CD4-positive, alpha-beta T cell (primary cell): Measurements from ENCODE around the gene MTHFS. TPM values are rescaled to one million over a fixed set of nuclear protein-coding genes. Genes with fewer than 3 reads are reported as not detected.

Source experiments
- ATAC-seq: fragments of 200-7000 bp; cut with Tn5 transposase; one replicate; pipeline ENCODE4 v1.10.0; 2022; ENCODE audit warnings: mild to moderate bottlenecking; ENCODE audit not compliant: poor library complexity
- CTCF ChIA-PET: fragments of 350-600 bp; sonication (Branson Sonifier 250); formaldehyde crosslinking; loops from one replicate; lab custom pipeline; 2021; ENCODE audit warnings: antibody characterized with exemption, inconsistent platforms; lab: Charles Lee
- POLR2A ChIA-PET: fragments of 350-600 bp; sonication (Branson Sonifier 250); formaldehyde crosslinking; loops from one replicate; lab custom pipeline; 2021; ENCODE audit warnings: antibody characterized with exemption, inconsistent platforms; lab: Charles Lee
- DNase-seq, 14 experiments: peaks; one replicate each; pipeline ENCODE4 v3.0.0-alpha.2; 2013 to 2020; ENCODE audit warnings: mixed read lengths in 2 of 14
- H3K27ac ChIP-seq, 2 donors: one replicate each; pipeline versions ENCODE4 v1.5.1 to v1.7.0; 2013; ENCODE audit warnings: low read length in 2 of 2, low read depth in 1 of 2, mild to moderate bottlenecking in 1 of 2
- H3K27me3 ChIP-seq, 2 experiments: 1 replicate in 1 of 2; 2 replicates in 1 of 2; pipeline versions ENCODE4 v1.6.1 to v1.7.0; 2013; ENCODE audit warnings: low read length in 2 of 2, control low read depth in 1 of 2, mild to moderate bottlenecking in 1 of 2, moderate library complexity in 1 of 2; ENCODE audit not compliant: insufficient read depth in 2 of 2, control insufficient read depth in 1 of 2
- H3K36me3 ChIP-seq: one replicate; pipeline ENCODE4 v1.6.1; 2013; ENCODE audit warnings: low read length, control low read depth; ENCODE audit not compliant: insufficient read depth
- H3K4me1 ChIP-seq: one replicate; pipeline ENCODE4 v1.6.1; 2013; ENCODE audit warnings: low read length, control low read depth; ENCODE audit not compliant: insufficient read depth
- H3K4me3 ChIP-seq: one replicate; pipeline ENCODE4 v1.5.1; 2013; ENCODE audit warnings: mild to moderate bottlenecking, low read length, moderate library complexity
- H3K9me3 ChIP-seq, 2 experiments: 1 replicate in 1 of 2; 2 replicates in 1 of 2; pipeline versions ENCODE4 v1.6.1 to v1.7.0; 2013; ENCODE audit warnings: low read length in 2 of 2, mild to moderate bottlenecking in 2 of 2, control low read depth in 1 of 2, moderate library complexity in 1 of 2; ENCODE audit not compliant: control insufficient read depth in 1 of 2, insufficient read depth in 1 of 2
- H3K27ac Mint-ChIP-seq: one replicate; pipeline ENCODE4 v1.8.0; 2020; ENCODE audit warnings: mixed read lengths
- H3K27me3 Mint-ChIP-seq: one replicate; pipeline ENCODE4 v1.8.0; 2021; ENCODE audit warnings: mixed read lengths
- H3K36me3 Mint-ChIP-seq: one replicate; pipeline ENCODE4 v1.8.0; 2021; ENCODE audit warnings: low read depth, mixed read lengths
- H3K4me1 Mint-ChIP-seq: one replicate; pipeline ENCODE4 v1.8.0; 2021; ENCODE audit warnings: low read depth, mixed read lengths
- H3K4me3 Mint-ChIP-seq: one replicate; pipeline ENCODE4 v1.8.0; 2020; ENCODE audit warnings: mild to moderate bottlenecking, mixed read lengths
- H3K9me3 Mint-ChIP-seq: one replicate; pipeline ENCODE4 v1.8.0; 2020; ENCODE audit warnings: mixed read lengths
- intact Hi-C, 2 experiments: fragments of 100-400 bp; cut with DNase I in 1 of 2; cut with micrococcal nuclease in 1 of 2; formaldehyde crosslinking; loops; one replicate each; pipeline versions ENCODE4 v1.15.1 to v1.9.0; 2023 to 2025; cut with DNase I, micrococcal nuclease
- total RNA-seq, 174 experiments: library from RNA in 2 of 174; stranded (reverse) in 2 of 174; gene quantifications; one replicate each; pipeline ENCODE4 v1.2.3 and lab custom pipeline; 2021 to 2026
- TF ChIP-seq, protein P1 (sequence below): fragments of 200-600 bp; IDR thresholded peaks from one replicate; pipeline ENCODE4 v1.8.0; 2022; ENCODE audit warnings: antibody characterized with exemption, mild to moderate bottlenecking

MTHFS gene
- total RNA-seq, 2 experiments from 2014 or later, result 9.1 to 9.8 TPM

DNA sequence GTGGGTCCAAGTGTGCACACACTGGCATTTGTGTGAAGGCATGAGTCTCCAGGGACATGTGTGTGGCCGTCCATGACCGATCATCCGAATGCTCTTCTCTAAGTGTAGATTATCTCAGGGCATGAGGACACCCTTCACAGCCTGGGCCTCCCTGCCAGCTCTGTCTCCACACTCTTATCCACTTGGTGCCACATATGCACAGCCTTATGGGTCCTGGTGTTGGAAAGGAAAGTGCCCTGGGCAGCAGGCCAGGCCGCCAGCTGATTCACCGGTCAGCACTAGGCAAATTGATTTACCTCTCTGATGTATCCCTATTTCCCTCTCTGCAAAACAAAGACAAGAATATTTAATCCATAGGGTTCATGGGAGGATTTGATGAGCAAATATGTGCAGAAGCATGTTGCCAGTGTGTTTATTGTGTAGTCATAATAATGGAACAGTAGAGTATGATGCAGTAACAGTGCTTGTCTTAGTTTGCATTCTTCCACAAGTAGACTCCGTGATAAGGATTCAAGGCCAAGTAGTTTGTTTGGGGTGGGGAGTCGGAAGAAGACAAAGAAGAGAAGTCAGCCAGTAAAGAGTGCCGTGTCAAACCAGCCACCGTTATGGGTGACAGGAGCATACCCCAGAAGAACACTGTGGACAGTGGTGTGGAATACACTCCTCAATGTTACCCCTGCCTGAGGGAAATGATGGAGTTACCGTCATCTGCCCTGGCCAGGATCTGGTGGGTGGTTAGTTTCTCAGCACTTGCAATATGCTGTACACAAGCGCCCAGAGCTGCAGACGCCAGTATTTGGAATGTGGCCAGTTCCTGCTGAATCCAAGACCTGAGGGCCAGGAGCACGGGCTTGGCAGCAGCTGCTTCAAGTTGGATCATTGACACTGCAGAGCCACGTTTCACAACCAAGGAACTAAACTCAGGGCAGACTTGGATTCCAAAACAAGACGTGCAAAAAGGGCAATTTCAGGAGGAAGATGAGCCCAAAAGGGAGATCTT, 85.1 kb downstream of the MTHFS start:
- Histone ChIP-seq H3K4me3 (no peak overlapping the region), H3K4me1 (no peaks in the 10 kb centered on the region), H3K27me3 (no peaks in the 10 kb centered on the region), H3K27ac (no peak overlapping the region), H3K36me3 (no peaks in the 10 kb centered on the region), H3K9me3 (no peaks in the 10 kb centered on the region)
- H3K36me3 Mint-ChIP-seq, result no peaks in the 10 kb centered on the region
- ChIA-PET CTCF (no interaction called here), POLR2A (no interaction called here)
- H3K27ac Mint-ChIP-seq, result no peak overlapping the region
- TF ChIP-seq, protein P1, sequence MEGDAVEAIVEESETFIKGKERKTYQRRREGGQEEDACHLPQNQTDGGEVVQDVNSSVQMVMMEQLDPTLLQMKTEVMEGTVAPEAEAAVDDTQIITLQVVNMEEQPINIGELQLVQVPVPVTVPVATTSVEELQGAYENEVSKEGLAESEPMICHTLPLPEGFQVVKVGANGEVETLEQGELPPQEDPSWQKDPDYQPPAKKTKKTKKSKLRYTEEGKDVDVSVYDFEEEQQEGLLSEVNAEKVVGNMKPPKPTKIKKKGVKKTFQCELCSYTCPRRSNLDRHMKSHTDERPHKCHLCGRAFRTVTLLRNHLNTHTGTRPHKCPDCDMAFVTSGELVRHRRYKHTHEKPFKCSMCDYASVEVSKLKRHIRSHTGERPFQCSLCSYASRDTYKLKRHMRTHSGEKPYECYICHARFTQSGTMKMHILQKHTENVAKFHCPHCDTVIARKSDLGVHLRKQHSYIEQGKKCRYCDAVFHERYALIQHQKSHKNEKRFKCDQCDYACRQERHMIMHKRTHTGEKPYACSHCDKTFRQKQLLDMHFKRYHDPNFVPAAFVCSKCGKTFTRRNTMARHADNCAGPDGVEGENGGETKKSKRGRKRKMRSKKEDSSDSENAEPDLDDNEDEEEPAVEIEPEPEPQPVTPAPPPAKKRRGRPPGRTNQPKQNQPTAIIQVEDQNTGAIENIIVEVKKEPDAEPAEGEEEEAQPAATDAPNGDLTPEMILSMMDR, result no peak
- no peak for DNase-seq
- intact Hi-C loops, result no loop called here
- no peaks in the 10 kb centered on the region for H3K27me3 Mint-ChIP-seq
- no peak for ATAC-seq
- H3K4me3 Mint-ChIP-seq, result no peak overlapping the region
- no peaks in the 10 kb centered on the region for H3K9me3 Mint-ChIP-seq
- no peaks in the 10 kb centered on the region for H3K4me1 Mint-ChIP-seq

DNA sequence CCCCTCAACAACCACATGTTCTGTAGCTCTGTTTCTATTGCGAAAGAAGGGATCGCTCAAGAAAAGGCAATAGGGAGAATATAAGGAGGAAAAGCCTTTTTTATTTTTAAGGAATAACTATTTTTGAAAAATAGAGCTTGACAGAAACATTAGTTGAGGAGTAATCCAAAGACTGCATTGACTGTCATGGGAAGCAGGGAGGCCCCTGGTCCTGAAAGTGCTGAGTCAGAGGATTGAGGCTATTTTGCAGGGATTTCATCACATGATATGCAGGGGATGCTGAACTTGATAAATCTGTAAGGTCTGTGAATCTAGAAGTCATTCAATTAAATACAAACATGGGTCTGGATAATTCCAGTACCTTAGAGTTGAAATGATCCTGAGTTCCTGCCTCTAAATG, 92.0 kb downstream of the MTHFS start:
- H3K36me3 ChIP-seq, result no peaks in the 10 kb centered on the region
- CTCF ChIA-PET, result no interaction called here
- no peak overlapping the region for H3K27ac Mint-ChIP-seq
- peaks cover 0 to 4% of the 10 kb centered on the region in 2 experiments for H3K27me3 ChIP-seq
- intact Hi-C loops, result no loop called here
- no peak overlapping the region for H3K4me3 Mint-ChIP-seq
- TF ChIP-seq, protein P1, result no peak
- no peaks in the 10 kb centered on the region for H3K4me1 Mint-ChIP-seq
- no peak overlapping the region for H3K27ac ChIP-seq
- DNase-seq (no peak), ATAC-seq (no peak)
- no peak overlapping the region for H3K4me3 ChIP-seq
- POLR2A ChIA-PET, result no interaction called here
- no peaks in the 10 kb centered on the region for H3K9me3 Mint-ChIP-seq
- H3K4me1 ChIP-seq, result no peaks in the 10 kb centered on the region
- H3K36me3 Mint-ChIP-seq, result no peaks in the 10 kb centered on the region
- no peaks in the 10 kb centered on the region for H3K9me3 ChIP-seq
- H3K27me3 Mint-ChIP-seq, result no peaks in the 10 kb centered on the region

DNA sequence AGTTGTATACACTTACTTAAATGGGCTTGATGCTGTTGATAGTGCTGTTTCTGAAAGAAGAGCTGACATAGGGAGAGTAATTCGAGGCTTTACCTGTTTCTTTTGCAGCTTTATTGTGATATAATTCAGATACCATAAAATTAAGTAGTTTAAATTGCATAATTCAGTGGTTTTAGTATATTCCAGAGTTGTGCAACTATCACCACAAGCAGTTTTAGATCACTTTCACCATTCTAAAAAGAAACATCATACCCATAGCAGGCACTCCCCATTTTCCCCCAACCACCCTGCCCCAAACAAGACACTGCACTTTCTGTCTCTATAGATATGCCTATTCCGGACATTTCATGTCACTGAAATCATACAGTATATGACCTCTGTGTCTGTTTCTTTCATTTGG, 98.5 kb downstream of the MTHFS start:
- Histone ChIP-seq H3K27me3 (no peaks in the 10 kb centered on the region), H3K4me1 (no peaks in the 10 kb centered on the region), H3K36me3 (no peaks in the 10 kb centered on the region), H3K4me3 (no peak overlapping the region), H3K27ac (no peak overlapping the region), H3K9me3 (no peaks in the 10 kb centered on the region)
- H3K4me3 Mint-ChIP-seq, result no peak overlapping the region
- no peak for DNase-seq
- no peaks in the 10 kb centered on the region for H3K36me3 Mint-ChIP-seq
- H3K27me3 Mint-ChIP-seq, result no peaks in the 10 kb centered on the region
- no peak overlapping the region for H3K27ac Mint-ChIP-seq
- H3K9me3 Mint-ChIP-seq, result no peaks in the 10 kb centered on the region
- intact Hi-C loops, result no loop called here
- H3K4me1 Mint-ChIP-seq, result no peaks in the 10 kb centered on the region
- POLR2A ChIA-PET, result no interaction called here
- no peak for ATAC-seq
- TF ChIP-seq, protein P1, result no peak
- CTCF ChIA-PET, result no interaction called here

Other genes starting within 250 kb of the MTHFS start
- 10 to 100 TPM; 18.7 to 20.0 TPM for gene BCL2A1, start 74.2 kb upstream of the MTHFS start, total RNA-seq
- 10 to 100 TPM; 65.5 to 69.2 TPM for gene ZFAND6, start 162.7 kb upstream of the MTHFS start, total RNA-seq